ENCODE measurements around the gene STAC3. TPM values are rescaled to one million over a fixed set of nuclear protein-coding genes. Genes with fewer than 3 reads are reported as not detected.

Gene STAC3
- polyA plus RNA-seq, 3 donors, result 5.2 to 8.0 (median 6.1) TPM

DNA sequence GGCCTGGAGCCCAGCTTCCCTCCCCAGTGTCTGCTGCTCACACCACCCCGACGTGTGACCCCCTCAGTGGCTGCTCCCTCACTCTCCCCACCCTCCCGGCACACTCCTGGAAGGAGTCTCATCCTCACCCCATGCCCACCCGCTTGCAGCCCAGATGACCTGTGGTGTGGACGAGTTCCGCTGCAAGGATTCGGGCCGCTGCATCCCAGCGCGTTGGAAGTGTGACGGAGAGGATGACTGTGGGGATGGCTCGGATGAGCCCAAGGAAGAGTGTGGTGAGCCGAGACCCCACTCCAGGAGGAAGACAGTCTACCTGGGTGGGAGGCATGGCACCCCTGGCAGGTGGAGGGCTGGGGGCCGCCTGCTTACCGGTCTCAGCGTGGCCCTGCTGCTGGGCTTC, 49.4 kb downstream of the STAC3 start:
- DNase-seq (ENCODE audit: extremely low read depth in 1 of 11, low read depth in 9 of 11, low spot score in 4 of 11), result no peak

DNA sequence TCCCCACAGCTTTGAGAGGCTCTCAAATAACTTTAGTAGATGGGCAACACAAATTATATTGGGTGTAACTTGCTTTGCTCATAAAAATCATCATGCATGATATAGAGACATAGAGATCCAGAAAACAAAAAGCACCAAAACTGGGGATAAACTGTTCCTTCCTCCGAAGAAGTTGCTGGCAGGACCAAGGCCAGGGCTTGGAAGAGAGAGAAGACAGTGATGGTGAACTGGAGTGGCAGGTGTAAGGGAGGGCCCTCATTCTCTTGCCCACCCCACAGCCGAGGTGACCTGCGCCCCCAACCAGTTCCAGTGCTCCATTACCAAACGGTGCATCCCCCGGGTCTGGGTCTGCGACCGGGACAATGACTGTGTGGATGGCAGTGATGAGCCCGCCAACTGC, 49.8 kb downstream of the STAC3 start:
- no peak for DNase-seq (ENCODE audit: extremely low read depth in 1 of 11, low read depth in 9 of 11, low spot score in 4 of 11)

DNA sequence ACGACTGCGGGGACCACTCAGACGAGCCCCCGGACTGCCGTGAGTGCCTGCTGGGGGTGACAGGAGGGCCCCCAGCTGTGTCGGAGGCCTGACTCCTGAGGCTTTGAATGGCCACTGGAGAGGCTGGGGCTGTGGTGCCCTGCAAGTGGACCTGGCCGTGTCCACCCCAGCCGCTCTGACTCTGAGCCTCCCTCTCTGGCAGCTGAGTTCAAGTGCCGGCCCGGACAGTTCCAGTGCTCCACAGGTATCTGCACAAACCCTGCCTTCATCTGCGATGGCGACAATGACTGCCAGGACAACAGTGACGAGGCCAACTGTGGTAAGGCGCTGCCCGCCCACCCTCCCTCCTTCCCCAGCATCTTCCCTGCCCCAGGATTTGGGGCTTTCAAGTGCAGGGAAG, 50.5 kb downstream of the STAC3 start:
- DNase-seq (ENCODE audit: extremely low read depth in 1 of 11, low read depth in 9 of 11, low spot score in 4 of 11), result no peak

DNA sequence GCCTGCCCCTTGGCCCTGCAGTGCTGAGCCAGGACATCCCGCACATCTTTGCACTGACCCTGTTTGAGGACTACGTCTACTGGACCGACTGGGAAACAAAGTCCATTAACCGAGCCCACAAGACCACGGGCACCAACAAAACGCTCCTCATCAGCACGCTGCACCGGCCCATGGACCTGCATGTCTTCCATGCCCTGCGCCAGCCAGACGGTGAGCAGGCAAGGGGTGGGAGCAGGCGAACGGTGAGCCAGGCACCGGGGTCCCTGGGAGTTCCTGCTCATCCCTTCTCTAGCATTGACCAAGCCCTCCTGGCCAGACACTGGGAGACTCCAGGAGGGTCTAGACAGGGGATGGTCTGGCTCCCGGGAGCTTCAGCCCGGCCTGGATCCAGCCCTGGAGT, 51.8 kb downstream of the STAC3 start:
- DNase-seq (ENCODE audit: extremely low read depth in 1 of 11, low read depth in 9 of 11, low spot score in 4 of 11), result no peak

DNA sequence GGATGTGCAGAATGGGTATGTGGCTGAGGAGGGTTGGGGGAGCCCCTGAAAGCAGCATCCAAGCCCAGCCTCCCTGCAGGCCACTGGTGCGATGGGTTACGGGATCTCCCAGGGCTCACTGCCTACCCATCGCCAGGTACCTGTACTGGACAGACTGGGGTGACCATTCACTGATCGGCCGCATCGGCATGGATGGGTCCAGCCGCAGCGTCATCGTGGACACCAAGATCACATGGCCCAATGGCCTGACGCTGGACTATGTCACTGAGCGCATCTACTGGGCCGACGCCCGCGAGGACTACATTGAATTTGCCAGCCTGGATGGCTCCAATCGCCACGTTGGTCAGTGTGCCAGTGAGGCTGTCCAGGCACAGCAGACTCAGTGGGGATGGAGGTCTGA, 52.7 kb downstream of the STAC3 start:
- DNase-seq (ENCODE audit: extremely low read depth in 1 of 11, low read depth in 9 of 11, low spot score in 4 of 11), result no peak

DNA sequence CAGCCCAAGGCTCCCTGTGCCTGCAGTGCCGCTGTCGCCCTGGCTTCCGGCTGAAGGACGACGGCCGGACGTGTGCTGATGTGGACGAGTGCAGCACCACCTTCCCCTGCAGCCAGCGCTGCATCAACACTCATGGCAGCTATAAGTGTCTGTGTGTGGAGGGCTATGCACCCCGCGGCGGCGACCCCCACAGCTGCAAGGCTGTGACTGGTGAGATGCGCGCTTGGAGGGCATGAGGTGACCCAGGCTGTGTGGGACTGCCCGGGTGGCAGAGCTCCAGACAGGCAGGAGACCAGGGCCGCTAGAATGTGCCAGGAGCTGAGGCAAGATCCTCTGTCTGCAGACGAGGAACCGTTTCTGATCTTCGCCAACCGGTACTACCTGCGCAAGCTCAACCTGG, 54.0 kb downstream of the STAC3 start:
- no peak for DNase-seq (ENCODE audit: extremely low read depth in 1 of 11, low read depth in 9 of 11, low spot score in 4 of 11)

DNA sequence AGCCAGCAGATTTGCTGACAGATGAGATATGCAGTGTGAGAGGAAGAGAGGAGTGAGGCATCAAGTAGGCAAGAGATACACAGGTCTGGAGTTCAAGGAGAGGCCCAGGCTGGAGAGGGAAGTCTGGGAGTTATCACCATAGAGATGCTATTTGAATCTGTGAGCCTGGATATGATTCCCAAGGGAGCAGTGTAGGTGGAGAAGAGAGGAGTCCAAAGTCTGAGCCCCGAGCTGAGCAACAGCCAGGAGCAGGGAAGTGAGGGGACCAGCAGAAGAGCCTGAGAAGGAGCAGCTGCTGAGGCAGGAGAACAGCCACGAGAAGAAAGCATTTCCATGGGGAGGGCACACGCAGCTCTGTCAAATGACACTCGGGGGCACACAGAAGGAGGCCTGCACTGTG, 54.5 kb downstream of the STAC3 start:
- DNase-seq (ENCODE audit: extremely low read depth in 1 of 11, low read depth in 9 of 11, low spot score in 4 of 11), result no peak

DNA sequence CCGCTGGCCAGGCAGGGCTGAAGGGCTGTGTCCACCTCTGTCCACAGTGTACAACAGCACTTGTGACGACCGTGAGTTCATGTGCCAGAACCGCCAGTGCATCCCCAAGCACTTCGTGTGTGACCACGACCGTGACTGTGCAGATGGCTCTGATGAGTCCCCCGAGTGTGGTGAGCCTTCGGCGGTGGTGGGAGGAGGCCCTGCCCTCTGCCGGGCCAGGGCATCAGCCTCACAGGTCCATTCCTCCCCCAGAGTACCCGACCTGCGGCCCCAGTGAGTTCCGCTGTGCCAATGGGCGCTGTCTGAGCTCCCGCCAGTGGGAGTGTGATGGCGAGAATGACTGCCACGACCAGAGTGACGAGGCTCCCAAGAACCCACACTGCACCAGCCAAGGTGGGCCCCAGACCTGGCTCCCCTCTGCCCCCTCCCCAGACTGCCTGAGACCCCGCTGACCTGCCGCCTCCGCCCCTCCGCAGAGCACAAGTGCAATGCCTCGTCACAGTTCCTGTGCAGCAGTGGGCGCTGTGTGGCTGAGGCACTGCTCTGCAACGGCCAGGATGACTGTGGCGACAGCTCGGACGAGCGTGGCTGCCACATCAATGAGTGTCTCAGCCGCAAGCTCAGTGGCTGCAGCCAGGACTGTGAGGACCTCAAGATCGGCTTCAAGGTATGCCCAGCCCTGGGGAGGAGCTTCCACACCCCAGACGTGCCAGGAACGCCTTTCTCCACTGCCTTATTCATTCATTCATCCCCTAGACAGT, 55.2 kb downstream of the STAC3 start:
- DNase-seq (ENCODE audit: extremely low read depth in 1 of 11, low read depth in 9 of 11, low spot score in 4 of 11), result no peak

DNA sequence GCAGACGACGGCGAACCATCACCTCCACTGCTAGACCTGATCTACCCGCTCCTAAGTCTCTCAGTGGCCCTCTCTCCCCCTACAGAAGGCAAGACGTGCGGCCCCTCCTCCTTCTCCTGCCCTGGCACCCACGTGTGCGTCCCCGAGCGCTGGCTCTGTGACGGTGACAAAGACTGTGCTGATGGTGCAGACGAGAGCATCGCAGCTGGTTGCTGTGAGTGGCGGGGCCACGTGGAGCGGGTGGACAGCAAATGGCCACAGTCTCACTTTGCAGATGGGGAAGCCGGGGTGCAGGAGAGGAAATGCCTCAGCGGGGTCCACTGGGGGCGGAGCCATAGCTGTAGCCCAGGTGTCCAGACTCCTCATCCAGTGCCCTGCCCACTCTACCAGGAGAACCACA, 55.8 kb downstream of the STAC3 start:
- no peak for DNase-seq (ENCODE audit: extremely low read depth in 1 of 11, low read depth in 9 of 11, low spot score in 4 of 11)

DNA sequence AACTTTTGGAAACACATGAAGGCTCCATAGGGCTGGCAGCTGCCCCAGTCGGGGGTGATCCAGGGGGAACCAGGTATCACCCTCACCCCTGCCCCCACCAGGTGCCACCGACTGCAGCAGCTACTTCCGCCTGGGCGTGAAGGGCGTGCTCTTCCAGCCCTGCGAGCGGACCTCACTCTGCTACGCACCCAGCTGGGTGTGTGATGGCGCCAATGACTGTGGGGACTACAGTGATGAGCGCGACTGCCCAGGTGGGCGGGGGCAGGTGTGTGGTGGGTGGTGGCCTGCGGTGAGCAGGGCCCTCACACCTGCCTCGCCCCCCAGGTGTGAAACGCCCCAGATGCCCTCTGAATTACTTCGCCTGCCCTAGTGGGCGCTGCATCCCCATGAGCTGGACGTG, 56.7 kb downstream of the STAC3 start:
- DNase-seq (ENCODE audit: extremely low read depth in 1 of 11, low read depth in 9 of 11, low spot score in 4 of 11), result no peak

DNA sequence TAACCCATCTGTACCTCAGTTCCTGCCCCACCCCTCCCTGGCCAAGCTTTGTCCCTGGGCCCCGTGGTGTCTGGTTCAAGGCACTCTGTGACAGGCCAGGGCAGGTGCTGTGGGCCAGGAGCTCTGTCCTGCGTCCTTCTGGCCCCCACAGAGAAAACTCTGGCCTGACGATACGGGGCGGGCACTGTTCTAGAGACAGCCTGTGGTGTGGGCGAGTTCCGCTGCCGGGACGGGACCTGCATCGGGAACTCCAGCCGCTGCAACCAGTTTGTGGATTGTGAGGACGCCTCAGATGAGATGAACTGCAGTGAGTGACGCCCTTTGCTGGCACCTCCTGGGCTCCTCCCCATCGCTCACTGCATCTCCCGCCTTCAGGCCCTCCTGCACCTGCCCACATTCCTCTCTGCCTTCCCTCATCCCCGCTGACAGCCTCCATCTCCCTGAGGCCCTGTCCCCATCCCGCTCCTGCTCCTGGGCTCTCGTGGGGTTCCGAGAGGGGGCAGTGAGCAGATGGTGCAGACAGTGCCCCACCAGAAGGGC, 57.2 kb downstream of the STAC3 start:
- no peak for DNase-seq (ENCODE audit: extremely low read depth in 1 of 11, low read depth in 9 of 11, low spot score in 4 of 11)

Other genes with a start within 250 kb of the STAC3 start
- gene ZBTB39, start 244.6 kb downstream of the STAC3 start, polyA plus RNA-seq (ENCODE audit: insufficient read length in 3 of 3), result 10 to 100 TPM; 10.3 to 13.2 (median 12.9) TPM
- gene TAC3, start 234.7 kb downstream of the STAC3 start, polyA plus RNA-seq (ENCODE audit: insufficient read length in 3 of 3), result 1 to 10 TPM in 1 of 3 donors, under 1 TPM in 2; 0.24 to 1.1 (median 0.47) TPM
- gene MYO1A, start 201.1 kb downstream of the STAC3 start, polyA plus RNA-seq (ENCODE audit: insufficient read length in 3 of 3), result under 1 TPM; 0.11 to 0.47 (median 0.20) TPM
- gene NEMP1, start 172.4 kb downstream of the STAC3 start, polyA plus RNA-seq (ENCODE audit: insufficient read length in 3 of 3), result 10 to 100 TPM; 23.6 to 26.3 (median 25.9) TPM
- gene NAB2, start 162.1 kb downstream of the STAC3 start, polyA plus RNA-seq (ENCODE audit: insufficient read length in 3 of 3), result 10 to 100 TPM; 43.3 to 53.9 (median 52.3) TPM
- gene STAT6, start 139.8 kb downstream of the STAC3 start, polyA plus RNA-seq (ENCODE audit: insufficient read length in 3 of 3), result 100 to 1,000 TPM in 1 of 3 donors, 10 to 100 TPM in 2; 95.5 to 138 (median 97.6) TPM
- gene LRP1, start 122.7 kb downstream of the STAC3 start, polyA plus RNA-seq (ENCODE audit: insufficient read length in 3 of 3), result 100 to 1,000 TPM in 1 of 3 donors, 10 to 100 TPM in 2; 60.9 to 106 (median 84.0) TPM
- not detected for gene LRP1-AS, start 103.6 kb downstream of the STAC3 start, polyA plus RNA-seq (ENCODE audit: insufficient read length in 3 of 3)
- 1 to 10 TPM; 3.0 to 5.6 (median 4.2) TPM for gene NXPH4, start 34.4 kb downstream of the STAC3 start, polyA plus RNA-seq (ENCODE audit: insufficient read length in 3 of 3)
- 10 to 100 TPM; 69.1 to 86.6 (median 77.3) TPM for gene SHMT2, start 21.5 kb downstream of the STAC3 start, polyA plus RNA-seq (ENCODE audit: insufficient read length in 3 of 3)
- gene R3HDM2, start 179.9 kb upstream of the STAC3 start, polyA plus RNA-seq (ENCODE audit: insufficient read length in 3 of 3), result 100 to 1,000 TPM in 1 of 3 donors, 10 to 100 TPM in 2; 62.4 to 109 (median 81.4) TPM
- gene INHBC, start 183.6 kb upstream of the STAC3 start, polyA plus RNA-seq (ENCODE audit: insufficient read length in 3 of 3), result under 1 TPM; 0.25 to 0.33 (median 0.32) TPM
- gene INHBE, start 204.1 kb upstream of the STAC3 start, polyA plus RNA-seq (ENCODE audit: insufficient read length in 3 of 3), result under 1 TPM; 0.65 to 0.77 (median 0.66) TPM
- 10 to 100 TPM; 16.4 to 22.8 (median 20.3) TPM for gene GLI1, start 208.6 kb upstream of the STAC3 start, polyA plus RNA-seq (ENCODE audit: insufficient read length in 3 of 3)
- gene ARHGAP9, start 228.7 kb upstream of the STAC3 start, polyA plus RNA-seq (ENCODE audit: insufficient read length in 3 of 3), result 1 to 10 TPM; 2.9 to 3.1 (median 3.0) TPM
- 100 to 1,000 TPM; 113 to 145 (median 114) TPM for gene MARS1, start 236.9 kb upstream of the STAC3 start, polyA plus RNA-seq (ENCODE audit: insufficient read length in 3 of 3)